Body of pancreas (tissue), 4 donors: ENCODE results near the gene CYP11A1. TPM values are rescaled to one million over a fixed set of nuclear protein-coding genes. Genes with fewer than 3 reads are reported as not detected.

Experiments used
- ATAC-seq: fragments of 150-250 bp; one replicate; pipeline ENCODE4 v1.9.1; 2016
- DNase-seq, 4 donors: peaks; one replicate each; pipeline ENCODE4 v3.0.0-alpha.2; 2019
- H3K27ac ChIP-seq, 4 donors: fragments of 200-600 bp; sonication (generic); 1 replicate in 3 of 4; 2 replicates in 1 of 4; pipeline versions ENCODE4 v1.5.1 to v1.6.1; 2016 to 2019; ENCODE audit warnings: mild to moderate bottlenecking in 1 of 4, mixed read lengths in 1 of 4, moderate library complexity in 1 of 4
- H3K27me3 ChIP-seq, 2 donors: fragments of 200-600 bp; sonication (generic); one replicate each; pipeline ENCODE4 v1.6.0; 2016; ENCODE audit warnings: mild to moderate bottlenecking in 1 of 2
- H3K36me3 ChIP-seq, 2 donors: fragments of 200-600 bp; sonication (generic); replicated peaks in 1 of 2; 2 replicates each; pipeline ENCODE4 v1.5.1; 2016; ENCODE audit warnings: low read depth in 2 of 2; ENCODE audit not compliant: insufficient read depth in 1 of 2
- H3K4me1 ChIP-seq: fragments of 200-600 bp; sonication (generic); one replicate; pipeline ENCODE4 v1.6.0; 2016
- H3K4me3 ChIP-seq, 2 donors: fragments of 200-600 bp; sonication (generic); 1 replicate in 1 of 2; 2 replicates in 1 of 2; pipeline ENCODE4 v1.5.1; 2016 to 2019
- H3K9me3 ChIP-seq, 3 donors: fragments of 200-600 bp; sonication (generic); 1 replicate in 2 of 3; 2 replicates in 1 of 3; pipeline ENCODE4 v1.5.1; 2016
- POLR2A ChIP-seq, 3 donors: fragments of 450-650 bp; IDR thresholded peaks; one replicate each; pipeline ENCODE4 v1.6.1; 2016; ENCODE audit warnings: antibody characterized with exemption in 3 of 3, mild to moderate bottlenecking in 2 of 3
- WGBS, 2 donors: methylation state at CpG; one replicate each; pipeline ENCODE4 v1.1.5; 2017; 5-methylcytosine and 5-hydroxymethylcytosine counted together
- intact Hi-C: fragments of 100-400 bp; cut with DNase I; formaldehyde crosslinking; loops from one replicate; pipeline ENCODE4 v1.15.1; 2023
- total RNA-seq, 2 donors: library from RNA; depleted of rRNA; stranded (reverse); fragments of >200 nt; gene quantifications; one replicate each; pipeline ENCODE4 v1.1.0, GENCODE V29; 2016
- TF ChIP-seq, protein P1 (sequence below), 7 experiments: fragments of 450-650 bp in 4 of 7; fragments of 200-600 bp in 3 of 7; sonication (generic) in 3 of 7; IDR thresholded peaks; one replicate each; pipeline ENCODE4 v1.5.1; 2016 to 2019; ENCODE audit warnings: antibody characterized with exemption in 7 of 7

The CYP11A1 gene
- total RNA-seq, 2 donors from 2014 or later: 0.26 to 0.99 TPM

DNA sequence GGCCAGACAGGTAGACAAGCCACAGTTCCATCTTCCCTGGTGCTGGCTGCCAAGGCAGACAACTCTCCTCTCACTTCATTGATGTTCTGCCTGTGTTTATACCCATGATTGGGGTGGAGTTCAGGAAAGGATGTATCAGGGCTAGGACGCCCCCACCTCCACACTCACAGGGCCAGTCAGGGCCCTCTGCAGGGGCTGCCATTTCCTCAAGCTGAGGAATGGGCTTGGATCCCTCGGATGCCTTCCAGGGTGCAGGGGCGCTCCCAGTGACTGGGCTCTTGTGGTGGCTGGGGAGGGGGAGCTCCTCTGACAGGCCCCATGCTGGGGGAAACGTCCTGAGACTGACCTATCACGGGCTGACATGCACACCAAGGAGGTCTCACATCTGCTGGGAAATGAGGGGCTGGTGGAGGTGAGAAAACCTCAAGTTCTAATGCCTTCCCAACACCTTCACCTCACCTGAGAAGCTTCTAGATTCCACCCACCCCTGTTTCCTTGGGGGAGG lies 34.9 kb upstream of the CYP11A1 start:
- ATAC-seq (no peak), DNase-seq (no peak)
- 52 to 75% methylated on average over 2 to 5 of the region's 5 CpGs for WGBS, 2 donors
- Histone ChIP-seq H3K27ac (no peak overlapping the region), H3K4me3 (no peak overlapping the region), H3K9me3 (no peaks in the 10 kb centered on the region), H3K27me3 (no peaks in the 10 kb centered on the region), H3K4me1 (no peaks in the 10 kb centered on the region), H3K36me3 (no peaks in the 10 kb centered on the region)
- intact Hi-C loops: no loop called here
- TF ChIP-seq POLR2A (IDR thresholded peaks at IDR 0.05): no peak
- TF ChIP-seq, protein P1, sequence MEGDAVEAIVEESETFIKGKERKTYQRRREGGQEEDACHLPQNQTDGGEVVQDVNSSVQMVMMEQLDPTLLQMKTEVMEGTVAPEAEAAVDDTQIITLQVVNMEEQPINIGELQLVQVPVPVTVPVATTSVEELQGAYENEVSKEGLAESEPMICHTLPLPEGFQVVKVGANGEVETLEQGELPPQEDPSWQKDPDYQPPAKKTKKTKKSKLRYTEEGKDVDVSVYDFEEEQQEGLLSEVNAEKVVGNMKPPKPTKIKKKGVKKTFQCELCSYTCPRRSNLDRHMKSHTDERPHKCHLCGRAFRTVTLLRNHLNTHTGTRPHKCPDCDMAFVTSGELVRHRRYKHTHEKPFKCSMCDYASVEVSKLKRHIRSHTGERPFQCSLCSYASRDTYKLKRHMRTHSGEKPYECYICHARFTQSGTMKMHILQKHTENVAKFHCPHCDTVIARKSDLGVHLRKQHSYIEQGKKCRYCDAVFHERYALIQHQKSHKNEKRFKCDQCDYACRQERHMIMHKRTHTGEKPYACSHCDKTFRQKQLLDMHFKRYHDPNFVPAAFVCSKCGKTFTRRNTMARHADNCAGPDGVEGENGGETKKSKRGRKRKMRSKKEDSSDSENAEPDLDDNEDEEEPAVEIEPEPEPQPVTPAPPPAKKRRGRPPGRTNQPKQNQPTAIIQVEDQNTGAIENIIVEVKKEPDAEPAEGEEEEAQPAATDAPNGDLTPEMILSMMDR (IDR thresholded peaks at IDR 0.05): no peak

DNA sequence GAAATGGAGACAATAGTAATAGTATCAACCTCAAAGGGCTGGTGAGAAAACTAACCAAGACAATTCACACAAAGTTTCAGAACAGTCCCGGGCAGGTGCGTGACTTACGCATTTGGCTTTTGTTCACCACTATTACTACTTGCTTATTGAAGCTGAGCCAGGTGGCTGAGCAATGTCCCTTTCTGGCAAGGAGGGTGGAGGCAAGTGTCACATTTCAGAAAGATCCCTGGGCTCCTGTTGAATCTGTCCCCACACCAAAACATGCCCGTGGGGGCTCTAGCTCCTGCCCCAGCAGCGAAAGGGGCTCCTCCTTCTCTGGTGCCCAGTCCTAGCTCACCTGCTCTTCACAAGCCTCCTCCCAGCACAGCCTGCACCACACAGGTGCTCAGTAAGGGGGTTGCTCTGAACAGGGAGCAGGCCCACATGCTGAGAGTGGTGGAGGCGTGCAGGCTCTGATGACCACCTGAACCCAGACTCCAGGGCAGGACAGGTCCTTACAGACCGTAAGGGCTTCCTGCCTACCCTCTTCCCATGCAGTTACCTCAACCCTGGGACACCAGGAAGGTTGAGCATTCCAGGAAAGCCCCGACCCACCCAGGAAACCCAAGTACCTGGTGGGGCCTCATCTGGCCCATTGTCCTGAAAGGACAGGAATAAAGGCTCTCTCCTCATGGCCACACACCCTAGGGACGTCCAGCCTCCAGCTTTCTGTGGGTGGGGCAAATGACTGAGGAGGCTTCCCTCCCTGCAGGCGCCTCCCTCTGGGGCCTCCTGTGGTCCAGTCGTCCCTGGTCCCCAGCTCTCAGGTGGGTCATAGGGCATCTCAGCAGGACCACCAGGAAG lies 33.7 kb upstream of the CYP11A1 start:
- intact Hi-C loops: no loop called here
- 20 to 46% methylated on average over 6 to 11 of the region's 11 CpGs for WGBS, 2 donors
- Histone ChIP-seq H3K9me3 (no peaks in the 10 kb centered on the region), H3K27me3 (no peaks in the 10 kb centered on the region), H3K36me3 (no peaks in the 10 kb centered on the region), H3K4me3 (no peak overlapping the region), H3K27ac (no peak overlapping the region), H3K4me1 (no peaks in the 10 kb centered on the region)
- DNase-seq (no peak), ATAC-seq (no peak)
- TF ChIP-seq, protein P1 (IDR thresholded peaks at IDR 0.05): no peak
- no peak for TF ChIP-seq POLR2A (IDR thresholded peaks at IDR 0.05)

DNA sequence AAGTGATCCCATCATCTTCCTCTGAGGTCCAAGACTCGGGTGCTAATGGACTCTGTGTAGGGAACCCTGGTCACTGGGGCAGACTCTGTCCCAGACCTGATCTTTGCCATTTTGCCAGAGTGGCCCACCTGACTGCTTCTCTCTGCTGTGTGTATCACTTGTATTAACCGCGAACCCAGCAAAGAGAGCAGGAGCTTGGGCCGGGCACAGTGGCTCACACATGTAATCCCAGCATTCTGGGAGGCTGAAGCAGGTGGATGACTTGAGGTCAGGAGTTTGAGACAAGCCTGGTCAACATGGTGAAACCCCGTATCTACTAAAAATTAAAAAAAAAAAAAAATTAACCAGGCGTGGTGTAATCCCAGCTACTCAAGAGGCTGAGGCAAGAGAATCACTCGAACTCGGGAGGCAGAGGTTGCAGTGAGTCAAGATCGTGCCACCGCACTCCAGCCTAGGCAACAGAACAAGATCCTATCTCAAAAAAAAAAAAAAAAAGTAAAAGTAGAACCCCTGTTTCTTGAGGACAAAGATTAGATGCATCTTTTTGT lies 32.9 kb upstream of the CYP11A1 start:
- TF ChIP-seq, protein P1 (IDR thresholded peaks at IDR 0.05): no peak
- no peak for TF ChIP-seq POLR2A (IDR thresholded peaks at IDR 0.05)
- DNase-seq: no peak
- Histone ChIP-seq H3K27me3 (no peaks in the 10 kb centered on the region), H3K36me3 (no peaks in the 10 kb centered on the region), H3K4me3 (no peak overlapping the region), H3K4me1 (no peaks in the 10 kb centered on the region), H3K9me3 (no peaks in the 10 kb centered on the region), H3K27ac (no peak overlapping the region)
- intact Hi-C loops: no loop called here
- no peak for ATAC-seq
- 59 to 66% methylated on average over 7 to 10 of the region's 10 CpGs for WGBS, 2 donors

DNA sequence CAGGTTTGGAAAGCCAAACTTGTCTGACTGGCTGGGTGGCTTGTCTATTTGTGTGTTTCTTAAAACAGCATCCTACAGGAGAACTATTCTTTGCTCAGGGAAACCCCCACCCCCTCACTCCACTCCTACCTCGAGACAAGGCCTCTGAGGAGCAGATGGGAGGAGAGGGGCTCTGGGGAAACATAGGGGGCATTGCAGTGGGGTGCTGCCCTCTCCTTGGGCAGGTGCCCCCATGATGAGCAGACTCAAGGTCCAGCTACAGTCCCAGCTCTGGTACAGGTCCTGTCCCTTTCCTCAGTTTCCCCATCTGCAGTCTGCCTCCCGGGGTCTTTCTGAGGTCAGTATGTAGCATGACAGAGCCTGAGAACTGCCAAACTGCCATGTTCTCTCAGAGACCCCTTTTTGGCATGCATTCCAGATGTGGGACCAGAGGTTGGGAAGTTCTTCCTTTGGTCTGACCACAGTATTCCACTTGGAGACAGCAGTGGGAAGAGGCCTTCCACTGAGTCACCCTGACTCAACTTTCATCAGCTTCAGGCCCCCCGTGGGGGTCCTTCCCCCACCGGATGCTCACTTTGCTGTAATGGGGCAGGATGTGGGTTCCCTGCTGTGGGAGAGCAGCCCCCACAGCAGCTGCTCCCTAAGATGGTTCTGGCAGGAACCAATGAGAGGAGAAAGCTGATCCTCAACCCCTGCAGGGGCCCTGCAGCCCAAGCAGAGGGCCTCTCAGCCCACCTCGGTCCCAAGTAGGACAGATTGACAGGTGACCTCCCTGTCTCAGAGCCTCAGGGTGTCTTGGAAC lies 32.3 kb upstream of the CYP11A1 start:
- H3K4me1 ChIP-seq: no peaks in the 10 kb centered on the region
- no peaks in the 10 kb centered on the region for H3K27me3 ChIP-seq
- no peak for ATAC-seq
- no peaks in the 10 kb centered on the region for H3K36me3 ChIP-seq
- intact Hi-C loops: no loop called here
- H3K9me3 ChIP-seq: no peaks in the 10 kb centered on the region
- 17 to 38% methylated on average over 2 to 5 of the region's 5 CpGs for WGBS, 2 donors
- no peak for DNase-seq
- H3K27ac ChIP-seq: no peak overlapping the region
- TF ChIP-seq POLR2A (IDR thresholded peaks at IDR 0.05): no peak
- TF ChIP-seq, protein P1 (IDR thresholded peaks at IDR 0.05): no peak
- no peak overlapping the region for H3K4me3 ChIP-seq
